GM10248 (cell line): Measurements from ENCODE around the gene HOXA5.

Experiments
- CTCF ChIA-PET: fragments of 300-600 bp; sonication (Branson Sonifier 250); formaldehyde crosslinking; extraction: SDS; loops from one replicate; lab custom pipeline; 2021; ENCODE audit warnings: antibody characterized with exemption; lab: Yijun Ruan, JAX
- POLR2A ChIA-PET: fragments of 350-650 bp; sonication (Branson Sonifier 250); formaldehyde crosslinking; extraction: SDS; loops from one replicate; lab custom pipeline; 2020; ENCODE audit warnings: antibody characterized with exemption; lab: Yijun Ruan, JAX
- DNase-seq: peaks from one replicate; pipeline ENCODE4 v3.0.0; 2012; ENCODE audit errors: extremely low spot score
- TF ChIP-seq, protein P1 (sequence below): IDR thresholded peaks from 2 replicates; pipeline ENCODE4 v1.5.1; 2012; ENCODE audit warnings: mild to moderate bottlenecking, low read depth; ENCODE audit errors: extremely low read depth, missing control alignments, control extremely low read depth

HOXA5 gene

GRCh38 chr7:27166531-27167505, 23.3 kb upstream of the HOXA5 start:
- DNase-seq, result no peak
- ChIA-PET POLR2A (no interaction called here), CTCF (interaction anchor here (1.2 to 3.4 kb wide), 2 partner anchors 29 to 90 kb away, joined by 4 to 11 read pairs; no protein-coding TSS in a partner anchor)
- TF ChIP-seq, protein P1, sequence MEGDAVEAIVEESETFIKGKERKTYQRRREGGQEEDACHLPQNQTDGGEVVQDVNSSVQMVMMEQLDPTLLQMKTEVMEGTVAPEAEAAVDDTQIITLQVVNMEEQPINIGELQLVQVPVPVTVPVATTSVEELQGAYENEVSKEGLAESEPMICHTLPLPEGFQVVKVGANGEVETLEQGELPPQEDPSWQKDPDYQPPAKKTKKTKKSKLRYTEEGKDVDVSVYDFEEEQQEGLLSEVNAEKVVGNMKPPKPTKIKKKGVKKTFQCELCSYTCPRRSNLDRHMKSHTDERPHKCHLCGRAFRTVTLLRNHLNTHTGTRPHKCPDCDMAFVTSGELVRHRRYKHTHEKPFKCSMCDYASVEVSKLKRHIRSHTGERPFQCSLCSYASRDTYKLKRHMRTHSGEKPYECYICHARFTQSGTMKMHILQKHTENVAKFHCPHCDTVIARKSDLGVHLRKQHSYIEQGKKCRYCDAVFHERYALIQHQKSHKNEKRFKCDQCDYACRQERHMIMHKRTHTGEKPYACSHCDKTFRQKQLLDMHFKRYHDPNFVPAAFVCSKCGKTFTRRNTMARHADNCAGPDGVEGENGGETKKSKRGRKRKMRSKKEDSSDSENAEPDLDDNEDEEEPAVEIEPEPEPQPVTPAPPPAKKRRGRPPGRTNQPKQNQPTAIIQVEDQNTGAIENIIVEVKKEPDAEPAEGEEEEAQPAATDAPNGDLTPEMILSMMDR, result no peak

DNA sequence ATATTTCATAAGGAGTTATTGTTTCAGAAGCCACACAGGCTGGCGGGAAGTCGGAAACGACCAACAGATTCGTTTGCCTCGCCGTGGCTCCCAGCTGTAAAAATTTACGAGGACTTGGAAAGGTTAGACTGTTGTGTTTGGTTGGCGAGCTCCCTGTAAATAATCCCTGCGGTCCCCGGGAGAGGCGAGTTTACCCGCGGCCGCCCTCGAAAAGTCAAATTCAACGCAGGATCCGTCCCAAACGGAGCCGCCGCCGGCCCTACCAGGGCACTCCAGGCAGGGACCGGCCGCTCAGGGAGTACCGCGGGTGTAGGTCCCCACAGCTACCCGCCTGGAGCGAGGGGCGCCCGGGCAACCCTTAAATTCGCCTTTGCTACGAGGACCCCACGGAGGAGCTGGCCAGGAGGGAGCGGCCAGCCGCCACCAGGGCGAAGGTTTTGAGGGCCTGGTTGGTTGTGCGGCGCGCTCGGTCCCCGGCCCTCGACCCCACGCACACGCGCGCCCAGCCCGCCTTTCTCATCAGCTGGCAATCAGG, 22.6 kb upstream of the HOXA5 start:
- CTCF ChIA-PET, result interaction anchor here (1.2 to 3.4 kb wide), 2 partner anchors 30 to 91 kb away, joined by 4 to 11 read pairs; no protein-coding TSS in a partner anchor
- TF ChIP-seq, protein P1, result no peak
- POLR2A ChIA-PET, result no interaction called here
- DNase-seq, result no peak

- DNase-seq, result no peak
- TF ChIP-seq, protein P1, result no peak
- ChIA-PET POLR2A (no interaction called here), CTCF (interaction anchor here (1.2 to 3.4 kb wide), 2 partner anchors 31 to 92 kb away, joined by 4 to 11 read pairs; no protein-coding TSS in a partner anchor)
Observed at GRCh38 chr7:27165089-27165995, 21.9 kb upstream of the HOXA5 start, which contains the start of gene HOXA9. Gene HOXA9, minus strand, starts transcription at chr7:27165537. Its CDS starts 80 bp downstream, at chr7:27165457.

DNA sequence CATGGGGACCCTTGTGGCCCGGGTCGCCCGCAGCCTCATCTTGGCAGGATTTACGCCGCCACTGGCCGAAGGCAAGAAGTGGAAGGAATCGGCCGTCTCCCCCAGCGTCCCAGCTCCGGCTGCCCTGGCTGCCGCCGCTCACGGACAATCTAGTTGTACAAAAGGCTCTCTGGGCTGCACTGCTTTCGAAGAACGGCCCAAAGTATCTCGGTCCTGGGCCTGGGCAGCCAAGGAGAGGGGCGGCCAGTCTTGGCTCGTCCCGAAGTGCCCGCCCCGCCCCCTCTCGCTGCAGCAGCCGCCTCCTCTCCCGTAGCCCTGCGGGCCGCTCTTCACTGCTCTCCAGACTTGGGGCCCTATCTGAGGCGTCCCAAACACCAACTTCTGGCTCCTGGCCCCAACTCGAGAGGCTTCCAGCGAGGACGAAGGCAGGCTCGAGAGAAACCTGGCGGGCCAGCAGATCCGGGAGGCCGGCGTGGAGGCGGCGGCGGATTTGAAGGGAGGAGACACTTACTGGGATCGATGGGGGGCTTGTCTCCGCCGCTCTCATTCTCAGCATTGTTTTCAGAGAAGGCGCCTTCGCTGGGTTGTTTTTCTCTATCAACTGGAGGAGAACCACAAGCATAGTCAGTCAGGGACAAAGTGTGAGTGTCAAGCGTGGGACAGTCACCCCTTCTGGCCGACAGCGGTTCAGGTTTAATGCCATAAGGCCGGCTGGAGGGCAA, 21.0 kb upstream of the HOXA5 start:
- ChIA-PET CTCF (interaction anchor here (3.4 kb wide), 1 partner anchor 31 kb away, joined by 11 read pairs; no protein-coding TSS in a partner anchor), POLR2A (no interaction called here)
- no peak for DNase-seq
- TF ChIP-seq, protein P1, result no peak

DNA sequence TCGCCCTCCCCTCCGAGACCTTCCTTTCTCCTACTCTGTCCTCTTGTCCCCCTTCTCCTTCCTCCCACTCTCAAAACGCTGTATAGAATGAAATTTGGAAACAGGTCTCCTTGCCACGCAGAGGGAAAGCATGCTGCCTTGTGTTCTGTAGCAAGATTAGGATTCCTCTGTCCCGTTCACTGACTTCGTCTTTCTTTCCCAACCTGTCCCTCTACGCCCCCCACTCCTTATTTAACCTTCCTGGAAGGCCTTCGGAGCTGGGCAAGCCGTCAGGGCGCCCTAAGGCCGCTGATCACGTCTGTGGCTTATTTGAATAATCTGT, 20.5 kb upstream of the HOXA5 start:
- ChIA-PET CTCF (interaction anchor here (3.4 to 3.8 kb wide), 3 partner anchors 13 to 795 kb away, joined by 11 to 59 read pairs (median 52); partner anchors contain the start of gene HOXA3), POLR2A (no interaction called here)
- DNase-seq, result no peak
- TF ChIP-seq, protein P1, result no peak
